HL-60/S4 (cell line): Measurements from ENCODE around the gene SETD7.
"Not testable (repeated sequence)": the region's sequence is repeated elsewhere in the genome, so short reads cannot be mapped to it uniquely, and the experiment has no call there.

ENCODE experiments used
- in situ Hi-C: fragments of 300-500 bp; cut with MboI; formaldehyde crosslinking; loops from 2 replicates; pipeline ENCODE4 v1.14.3; 2022; ENCODE audit warnings: low sequenced_read_pairs

Gene SETD7

DNA sequence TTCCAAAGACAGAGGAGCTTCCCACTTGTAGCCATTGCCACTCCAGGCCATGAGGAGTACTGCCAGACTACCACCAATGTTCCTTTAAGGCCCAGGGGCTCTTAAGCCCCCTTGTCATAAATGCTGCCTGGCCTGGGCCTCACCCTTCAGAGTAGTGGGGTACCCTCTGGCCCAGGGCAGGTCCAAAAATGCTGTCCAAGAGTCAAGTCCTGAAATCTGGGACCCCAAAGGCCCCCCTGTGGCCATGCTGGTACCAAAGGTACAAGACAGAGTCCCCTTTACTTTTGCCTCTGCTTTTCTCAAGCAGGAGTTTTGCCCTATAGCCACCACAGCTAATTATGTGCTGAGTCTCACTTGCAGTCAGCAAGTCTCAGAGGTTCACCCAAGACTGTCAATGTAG lies 85.7 kb downstream of the SETD7 start:
- in situ Hi-C loops: no loop called here

DNA sequence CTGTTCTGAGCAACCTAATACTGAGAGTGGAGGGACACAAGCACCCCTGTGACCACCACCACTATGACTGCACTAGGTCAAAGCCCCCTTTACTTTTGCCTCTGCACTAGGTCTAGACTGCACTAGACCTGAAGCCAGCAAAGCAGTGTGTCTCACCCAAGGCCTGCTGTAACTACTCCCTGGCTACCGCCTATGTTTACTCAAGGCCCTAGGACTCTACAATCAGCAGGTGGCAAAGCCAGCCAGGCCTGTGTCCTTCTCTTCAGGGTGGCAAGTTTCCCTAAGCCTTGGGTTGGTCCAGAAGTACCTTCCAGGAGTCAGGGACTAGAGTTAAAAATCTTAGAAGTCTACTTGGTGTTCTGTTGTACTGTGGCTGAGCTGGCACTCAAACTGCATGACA lies 86.2 kb downstream of the SETD7 start:
- in situ Hi-C loops: no loop called here

DNA sequence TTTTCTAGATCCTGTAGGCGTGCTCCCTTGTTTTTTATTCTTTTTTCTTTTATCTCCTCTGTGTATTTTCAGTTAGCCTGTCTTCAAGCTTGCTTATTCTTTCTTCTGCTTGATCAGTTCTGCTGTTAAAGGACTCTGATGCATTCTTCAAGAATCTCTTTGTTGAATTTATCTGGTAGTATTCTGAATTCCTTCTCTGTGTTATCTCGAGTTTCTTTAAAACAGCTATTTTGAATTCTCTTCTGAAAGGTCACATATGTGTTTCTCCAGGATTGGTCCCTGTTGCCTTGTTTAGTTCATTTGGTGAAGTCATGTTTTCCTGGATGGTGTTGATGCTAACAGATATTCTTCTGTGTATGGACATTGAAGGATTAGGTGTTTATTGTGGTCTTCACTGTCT lies 86.8 kb downstream of the SETD7 start:
- in situ Hi-C loops: no loop called here

GRCh38 chr4:139468756-139469155 lies 87.3 kb downstream of the SETD7 start:
- in situ Hi-C loops: not testable (repeated sequence)

GRCh38 chr4:139465922-139466321 lies 90.1 kb downstream of the SETD7 start:
- in situ Hi-C loops: no loop called here

- in situ Hi-C loops: not testable (repeated sequence)
Observed at GRCh38 chr4:139464512-139464911, 91.5 kb downstream of the SETD7 start.

GRCh38 chr4:139461022-139461628 lies 94.9 kb downstream of the SETD7 start:
- in situ Hi-C loops: no loop called here

DNA sequence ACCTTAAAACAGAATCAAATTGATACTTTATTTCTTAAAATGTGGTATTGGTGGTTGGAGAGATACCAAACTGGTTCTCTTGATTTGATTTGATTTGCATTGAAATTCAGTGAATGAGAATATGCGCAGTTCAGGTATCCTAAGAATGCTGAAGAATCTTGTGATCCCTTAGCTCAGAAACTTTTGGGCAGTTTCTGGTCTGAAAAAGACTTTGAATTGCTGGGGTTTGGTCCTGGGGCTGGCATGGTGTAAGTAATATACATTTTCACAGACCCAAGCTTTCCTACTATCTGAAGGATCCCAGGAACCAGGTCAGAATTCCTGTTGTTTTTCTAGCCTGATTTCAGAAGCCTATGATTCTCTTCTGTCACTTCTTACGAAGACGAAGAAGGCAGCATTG lies 95.5 kb downstream of the SETD7 start:
- in situ Hi-C loops: no loop called here

GRCh38 chr4:139458999-139459398 lies 97.0 kb downstream of the SETD7 start:
- in situ Hi-C loops: no loop called here

DNA sequence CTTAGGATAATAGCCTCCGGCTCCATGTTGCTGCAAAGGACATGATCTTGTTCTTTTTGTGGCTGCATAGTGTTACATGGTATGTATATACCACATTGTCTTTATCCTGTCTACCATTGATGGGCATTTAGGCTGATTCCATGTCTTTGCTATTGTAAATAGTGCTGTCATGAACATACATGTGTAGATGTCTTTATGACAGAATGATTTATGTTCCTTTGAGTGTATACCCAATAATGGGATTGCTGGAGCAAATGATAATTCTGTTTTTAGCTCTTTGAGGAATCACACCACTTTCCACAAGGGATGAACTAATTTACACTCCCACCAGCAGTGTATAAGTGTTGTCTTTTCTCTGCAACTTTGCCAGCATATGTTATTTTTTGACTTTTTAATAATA lies 97.5 kb downstream of the SETD7 start:
- in situ Hi-C loops: no loop called here

- in situ Hi-C loops: no loop called here
Observed at GRCh38 chr4:139457318-139457717, 98.7 kb downstream of the SETD7 start.

DNA sequence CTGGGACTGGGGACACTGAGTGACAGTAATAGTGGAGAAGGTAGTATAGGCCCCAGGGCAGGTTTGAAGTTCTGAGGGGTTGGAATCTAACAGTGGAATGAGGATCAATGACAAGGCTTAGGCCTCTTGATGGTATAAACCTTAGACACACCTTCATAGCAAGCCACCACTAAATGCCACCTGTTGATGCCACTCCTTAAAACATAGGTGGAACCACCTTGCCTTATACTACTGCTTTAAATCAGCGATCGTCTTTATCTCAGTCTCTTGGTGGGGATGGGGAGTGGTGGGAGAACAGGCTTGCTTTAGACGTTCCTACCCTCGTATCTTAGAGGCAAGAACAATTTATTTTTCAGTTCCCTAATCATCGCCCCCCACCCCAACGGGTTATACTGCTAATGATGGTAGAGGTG lies 100.9 kb downstream of the SETD7 start:
- in situ Hi-C loops: no loop called here

DNA sequence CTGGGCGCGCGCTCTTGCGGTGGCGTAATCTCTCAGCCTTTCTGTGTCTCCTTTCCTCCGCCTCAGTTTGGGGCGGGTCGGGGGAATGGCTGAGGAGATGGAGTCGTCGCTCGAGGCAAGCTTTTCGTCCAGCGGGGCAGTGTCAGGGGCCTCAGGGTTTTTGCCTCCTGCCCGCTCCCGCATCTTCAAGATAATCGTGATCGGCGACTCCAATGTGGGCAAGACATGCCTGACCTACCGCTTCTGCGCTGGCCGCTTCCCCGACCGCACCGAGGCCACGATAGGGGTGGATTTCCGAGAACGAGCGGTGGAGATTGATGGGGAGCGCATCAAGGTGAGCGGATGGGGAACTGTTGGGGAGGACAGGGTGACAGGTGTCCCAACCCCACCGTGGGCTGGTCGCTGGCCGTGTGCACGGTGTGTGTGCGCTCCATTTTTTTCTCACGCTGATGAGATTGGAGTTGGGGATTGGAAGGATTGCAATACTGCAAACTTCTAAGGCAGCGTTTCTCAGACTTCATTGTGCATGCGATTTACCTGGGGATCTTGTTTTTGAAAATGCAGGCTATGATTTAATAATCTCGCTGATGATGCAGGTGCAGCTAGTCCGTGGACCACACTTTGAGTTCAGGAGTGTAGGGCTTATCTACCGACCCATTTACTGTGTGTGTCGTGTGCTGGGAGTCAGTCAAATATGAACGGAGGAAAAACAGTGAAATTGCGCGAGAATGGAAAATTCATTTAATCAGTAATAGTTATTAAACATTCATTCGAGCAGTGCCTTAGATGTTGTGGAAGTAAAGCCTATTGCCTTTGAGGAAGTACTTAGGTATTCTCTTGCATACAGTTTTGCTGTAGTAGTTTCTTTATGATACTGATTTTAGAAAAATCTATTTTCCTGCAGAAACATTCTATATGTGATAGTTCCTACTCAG lies 101.6 kb downstream of the SETD7 start, which contains the start of gene RAB33B:
Gene RAB33B (plus strand): TSS at position 11 of the 935 bp plus-strand sequence. CDS start 75 bp downstream, at position 86.
- in situ Hi-C loops: no loop called here

DNA sequence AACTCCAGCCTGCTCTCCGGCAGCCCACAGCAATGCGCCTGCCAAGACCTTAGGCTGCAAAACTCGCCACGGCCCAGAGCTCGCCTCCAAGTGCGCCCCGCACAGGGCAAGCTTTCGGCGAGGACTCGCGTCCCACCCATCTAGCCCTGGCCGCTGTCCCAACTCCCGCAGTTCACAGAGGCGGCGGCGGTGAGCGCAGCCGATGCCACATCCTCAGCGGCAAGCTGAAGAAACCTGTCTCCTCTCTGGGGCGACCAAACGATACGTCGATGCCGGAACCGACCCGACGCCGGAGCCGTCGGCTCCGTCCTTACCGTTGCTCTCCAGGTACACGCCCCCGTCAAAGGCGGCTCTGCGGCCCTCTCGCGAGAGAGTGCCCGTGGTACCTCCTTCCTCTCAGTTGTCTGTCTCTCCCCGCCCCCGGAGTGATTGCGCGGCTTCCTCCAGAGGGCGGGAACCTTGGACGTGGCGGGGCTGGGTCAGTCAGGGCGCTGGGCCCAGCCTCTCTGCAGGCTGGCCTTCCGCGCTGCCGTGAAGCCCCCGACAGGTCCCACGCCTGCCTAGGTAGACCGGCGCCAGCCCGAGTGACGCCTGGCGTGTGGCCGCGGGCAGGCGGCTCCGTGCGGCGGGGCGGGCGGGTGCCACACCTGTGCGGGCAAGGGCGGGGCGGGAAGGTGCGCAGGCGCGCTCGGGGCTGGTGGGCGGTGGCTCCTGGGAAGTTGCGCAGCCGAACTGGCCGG lies 102.5 kb downstream of the SETD7 start:
- in situ Hi-C loops: no loop called here

- in situ Hi-C loops: no loop called here
Observed at GRCh38 chr4:139453041-139453370, 103.0 kb downstream of the SETD7 start.

DNA sequence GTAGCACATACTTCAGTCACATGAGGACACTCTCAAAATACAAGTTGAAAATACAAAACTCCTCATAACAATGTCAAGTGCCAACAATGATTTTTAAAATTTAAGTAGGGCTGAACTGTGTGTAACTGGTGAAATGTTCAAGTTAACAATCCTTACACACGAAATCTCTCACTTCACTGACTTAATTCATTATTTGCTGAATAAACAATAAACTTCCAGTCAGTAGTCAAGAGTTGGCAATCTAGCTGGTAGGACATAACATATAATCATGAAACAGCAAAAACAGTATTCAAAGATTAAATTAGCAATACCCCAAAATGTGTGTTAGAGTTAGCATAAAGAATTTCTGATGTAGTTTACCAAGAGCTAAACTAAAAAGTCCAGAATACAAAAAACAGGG lies 104.0 kb downstream of the SETD7 start:
- in situ Hi-C loops: no loop called here

DNA sequence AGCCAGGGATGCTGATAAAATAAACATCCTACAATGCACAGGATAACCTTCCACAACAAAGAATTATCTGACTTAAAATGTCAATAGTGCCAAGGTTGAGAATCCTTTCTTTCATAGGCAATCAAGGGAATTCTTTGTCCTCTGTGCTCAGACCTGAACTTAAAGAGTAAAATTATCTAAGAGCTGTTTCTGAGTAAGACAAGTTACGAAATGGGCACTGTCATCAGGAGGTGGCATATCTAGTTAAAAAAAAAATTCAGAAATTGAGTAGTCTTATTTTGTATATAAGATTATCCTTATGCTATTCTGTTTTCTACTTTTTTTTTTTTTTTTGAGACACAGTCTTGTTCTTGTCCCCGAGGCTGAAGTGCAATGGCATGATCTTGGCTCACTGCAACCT lies 105.4 kb downstream of the SETD7 start:
- in situ Hi-C loops: no loop called here

- in situ Hi-C loops: not testable (repeated sequence)
Observed at GRCh38 chr4:139447078-139447477, 108.9 kb downstream of the SETD7 start.
